GM10266 (cell line): Measurements from ENCODE around the gene PDE4A.

Experiments used
- DNase-seq: peaks from one replicate; pipeline ENCODE4 v3.0.0; 2012; ENCODE audit errors: extremely low spot score
- TF ChIP-seq, protein P1 (sequence below): IDR thresholded peaks from 2 replicates; pipeline ENCODE4 v1.5.1; 2012; ENCODE audit warnings: mild to moderate bottlenecking, low read depth; ENCODE audit not compliant: control insufficient read depth, insufficient read depth; ENCODE audit errors: missing control alignments

The PDE4A gene

GRCh38 chr19:10421240-10422045 lies 1.1 kb downstream of the PDE4A start:
- peak; percentile 50 for DNase-seq
- TF ChIP-seq, protein P1, sequence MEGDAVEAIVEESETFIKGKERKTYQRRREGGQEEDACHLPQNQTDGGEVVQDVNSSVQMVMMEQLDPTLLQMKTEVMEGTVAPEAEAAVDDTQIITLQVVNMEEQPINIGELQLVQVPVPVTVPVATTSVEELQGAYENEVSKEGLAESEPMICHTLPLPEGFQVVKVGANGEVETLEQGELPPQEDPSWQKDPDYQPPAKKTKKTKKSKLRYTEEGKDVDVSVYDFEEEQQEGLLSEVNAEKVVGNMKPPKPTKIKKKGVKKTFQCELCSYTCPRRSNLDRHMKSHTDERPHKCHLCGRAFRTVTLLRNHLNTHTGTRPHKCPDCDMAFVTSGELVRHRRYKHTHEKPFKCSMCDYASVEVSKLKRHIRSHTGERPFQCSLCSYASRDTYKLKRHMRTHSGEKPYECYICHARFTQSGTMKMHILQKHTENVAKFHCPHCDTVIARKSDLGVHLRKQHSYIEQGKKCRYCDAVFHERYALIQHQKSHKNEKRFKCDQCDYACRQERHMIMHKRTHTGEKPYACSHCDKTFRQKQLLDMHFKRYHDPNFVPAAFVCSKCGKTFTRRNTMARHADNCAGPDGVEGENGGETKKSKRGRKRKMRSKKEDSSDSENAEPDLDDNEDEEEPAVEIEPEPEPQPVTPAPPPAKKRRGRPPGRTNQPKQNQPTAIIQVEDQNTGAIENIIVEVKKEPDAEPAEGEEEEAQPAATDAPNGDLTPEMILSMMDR = no peak

DNA sequence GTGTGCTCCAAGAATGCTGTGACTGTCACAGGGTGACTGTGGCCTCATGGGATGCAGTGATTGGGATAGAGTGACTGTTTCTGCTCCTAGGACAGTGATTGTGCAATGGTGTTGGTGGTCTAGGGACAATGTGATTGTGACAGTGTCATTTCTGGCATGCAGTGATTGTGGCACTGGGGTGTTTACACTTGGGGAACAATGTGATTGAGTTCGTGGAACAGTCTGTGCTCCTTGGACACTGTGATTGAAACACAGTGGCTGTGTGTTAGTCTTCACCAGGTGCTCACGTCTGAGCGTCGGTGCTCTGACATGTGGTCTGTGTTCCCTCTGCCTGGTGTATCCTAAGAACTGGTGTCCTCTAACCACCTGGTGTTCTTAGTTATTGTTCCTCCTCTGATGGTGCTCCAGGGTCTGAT lies 1.7 kb downstream of the PDE4A start:
- TF ChIP-seq, protein P1 = no peak
- no peak for DNase-seq

GRCh38 chr19:10422846-10423245 lies 2.5 kb downstream of the PDE4A start:
- TF ChIP-seq, protein P1 = no peak
- DNase-seq = no peak

DNA sequence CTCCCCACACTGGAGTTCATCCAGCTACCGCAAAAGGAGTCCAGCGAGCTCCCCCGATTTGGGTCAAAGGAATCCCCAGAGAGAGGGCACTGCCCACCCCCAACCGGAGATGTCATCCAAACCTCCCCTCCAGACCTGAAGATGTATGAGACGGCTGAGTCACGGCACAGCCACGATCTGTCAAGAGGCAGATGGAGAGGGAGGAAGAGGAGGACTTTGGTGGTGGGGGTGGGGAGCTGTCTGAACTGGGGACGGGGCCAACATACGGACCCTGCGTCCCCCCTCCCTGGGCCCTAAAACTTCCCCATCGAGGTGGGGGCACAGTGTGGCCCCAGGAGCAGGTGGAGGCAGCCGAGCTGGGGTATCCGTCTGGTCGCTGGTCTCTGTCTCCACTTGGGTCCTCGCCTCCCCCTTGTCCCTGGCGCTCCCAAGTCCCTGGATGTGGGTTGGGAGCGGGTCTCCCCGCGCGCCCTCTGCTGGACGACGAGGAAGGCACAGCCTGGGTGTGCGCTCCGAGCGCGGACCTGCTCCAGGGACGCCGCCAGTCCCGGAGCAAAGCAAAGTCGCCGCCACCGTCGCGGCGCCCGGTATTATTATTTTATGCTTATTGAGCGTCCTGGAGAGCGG lies 3.8 kb downstream of the PDE4A start:
- TF ChIP-seq, protein P1 = peak; percentile 95
- peak; percentile 75 for DNase-seq

GRCh38 chr19:10427169-10427568 lies 6.8 kb downstream of the PDE4A start:
- DNase-seq = no peak
- TF ChIP-seq, protein P1 = no peak

- no peak for DNase-seq
- TF ChIP-seq, protein P1 = no peak
Measured at GRCh38 chr19:10428996-10429381, 8.7 kb downstream of the PDE4A start.
